Activated CD8-positive, alpha-beta T cell treated with anti-CD3 and anti-CD28 coated beads, Interleukin-2, amount 10 ng/mL, durations not matched to agents 7 days and 5 days (primary cell): Measurements from ENCODE around the gene GSKIP. TPM values are rescaled to one million over a fixed set of nuclear protein-coding genes. Genes with fewer than 3 reads are reported as not detected.

Experiments
- ATAC-seq: fragments of 150-1000 bp; cut with Tn5 transposase; one replicate; pipeline ENCODE4 v1.10.0; 2021; ENCODE audit warnings: moderate library complexity
- CTCF ChIA-PET: fragments of 350-600 bp; sonication (Branson Sonifier 250); formaldehyde crosslinking; loops from one replicate; lab custom pipeline; 2021; ENCODE audit warnings: antibody characterized with exemption; lab: Charles Lee
- POLR2A ChIA-PET: fragments of 350-600 bp; sonication (Branson Sonifier 250); formaldehyde crosslinking; loops from one replicate; lab custom pipeline; 2021; ENCODE audit warnings: antibody characterized with exemption; lab: Charles Lee
- DNase-seq: peaks from one replicate; pipeline ENCODE4 v3.0.0-alpha.2; 2020
- H3K27ac Mint-ChIP-seq: one replicate; pipeline ENCODE4 v1.8.0; 2021; ENCODE audit warnings: mild to moderate bottlenecking, mixed read lengths
- H3K27me3 Mint-ChIP-seq: one replicate; pipeline ENCODE4 v1.8.0; 2021; ENCODE audit warnings: low read depth, mixed read lengths
- H3K36me3 Mint-ChIP-seq: one replicate; pipeline ENCODE4 v1.8.0; 2021; ENCODE audit warnings: low read depth, mixed read lengths
- H3K4me1 Mint-ChIP-seq: one replicate; pipeline ENCODE4 v1.8.0; 2021; ENCODE audit warnings: low read depth, mixed read lengths
- H3K4me3 Mint-ChIP-seq: one replicate; pipeline ENCODE4 v1.8.0; 2021; ENCODE audit warnings: mild to moderate bottlenecking, mixed read lengths
- H3K9me3 Mint-ChIP-seq: one replicate; pipeline ENCODE4 v1.8.0; 2022; ENCODE audit warnings: mixed read lengths; ENCODE audit not compliant: insufficient read depth
- total RNA-seq, 2 experiments: library from RNA; stranded (reverse); gene quantifications; one replicate each; pipeline ENCODE4 v1.2.3, GENCODE V29; 2021

Gene GSKIP
- total RNA-seq, 2 experiments from 2014 or later, result 20.0 to 20.3 TPM

- Mint-ChIP-seq H3K4me3 (no peak overlapping the region), H3K27me3 (no peaks in the 10 kb centered on the region), H3K4me1 (peaks cover 11% of the 10 kb centered on the region), H3K9me3 (no peaks in the 10 kb centered on the region), H3K36me3 (peaks cover 16% of the 10 kb centered on the region), H3K27ac (no peak overlapping the region)
- DNase-seq, result no peak
- ChIA-PET CTCF (interaction anchor here (1.1 kb wide), 1 partner anchor 53 kb away, joined by 4 read pairs; no protein-coding TSS in a partner anchor), POLR2A (no interaction called here)
- no peak for ATAC-seq
Observed at GRCh38 chr14:96384053-96384452, 20.7 kb downstream of the GSKIP start.

- no peak overlapping the region for H3K27ac Mint-ChIP-seq
- peaks cover 16% of the 10 kb centered on the region for H3K36me3 Mint-ChIP-seq
- no peak for DNase-seq
- no peak overlapping the region for H3K4me3 Mint-ChIP-seq
- ChIA-PET POLR2A (no interaction called here), CTCF (interaction anchor here (1.1 to 1.4 kb wide), 2 partner anchors 16 to 54 kb away, joined by 3 to 4 read pairs; no protein-coding TSS in a partner anchor)
- no peaks in the 10 kb centered on the region for H3K27me3 Mint-ChIP-seq
- no peaks in the 10 kb centered on the region for H3K9me3 Mint-ChIP-seq
- H3K4me1 Mint-ChIP-seq, result peaks cover 11% of the 10 kb centered on the region
- ATAC-seq, result no peak
Observed at GRCh38 chr14:96384740-96385139, 21.4 kb downstream of the GSKIP start.

GRCh38 chr14:96385385-96385784, 22.1 kb downstream of the GSKIP start:
- H3K4me3 Mint-ChIP-seq, result no peak overlapping the region
- CTCF ChIA-PET, result interaction anchor here (1.1 to 1.4 kb wide), 2 partner anchors 16 to 54 kb away, joined by 3 to 4 read pairs; no protein-coding TSS in a partner anchor
- peaks cover 16% of the 10 kb centered on the region for H3K36me3 Mint-ChIP-seq
- POLR2A ChIA-PET, result no interaction called here
- H3K27me3 Mint-ChIP-seq, result peaks cover 5% of the 10 kb centered on the region
- DNase-seq, result no peak
- ATAC-seq, result no peak
- H3K27ac Mint-ChIP-seq, result no peak overlapping the region
- peaks cover 9% of the 10 kb centered on the region for H3K4me1 Mint-ChIP-seq
- no peaks in the 10 kb centered on the region for H3K9me3 Mint-ChIP-seq

- CTCF ChIA-PET, result interaction anchor here (0.8 kb wide), 1 partner anchor 24 kb away, joined by 4 read pairs; no protein-coding TSS in a partner anchor
- H3K4me1 Mint-ChIP-seq, result peaks cover 9% of the 10 kb centered on the region
- POLR2A ChIA-PET, result interaction anchor here (0.6 to 1.8 kb wide), 3 partner anchors 8 to 32 kb away, joined by 3 to 4 read pairs (median 3); partner anchors contain the start of genes ATG2B and GSKIP
- H3K27ac Mint-ChIP-seq, result peak overlapping the region; percentile 84
- peaks cover 8% of the 10 kb centered on the region for H3K27me3 Mint-ChIP-seq
- peaks cover 3% of the 10 kb centered on the region for H3K36me3 Mint-ChIP-seq
- no peaks in the 10 kb centered on the region for H3K9me3 Mint-ChIP-seq
- no peak for DNase-seq
- H3K4me3 Mint-ChIP-seq, result peak overlapping the region; percentile 92
- ATAC-seq, result no peak
Observed at GRCh38 chr14:96390965-96391292, 27.6 kb downstream of the GSKIP start.

- Mint-ChIP-seq H3K27ac (peak overlapping the region; percentile 84), H3K4me3 (peak overlapping the region; percentile 92), H3K4me1 (peaks cover 9% of the 10 kb centered on the region), H3K9me3 (no peaks in the 10 kb centered on the region), H3K36me3 (peaks cover 3% of the 10 kb centered on the region), H3K27me3 (peaks cover 8% of the 10 kb centered on the region)
- CTCF ChIA-PET, result interaction anchor here (0.8 kb wide), 1 partner anchor 25 kb away, joined by 4 read pairs; no protein-coding TSS in a partner anchor
- DNase-seq (peak; percentile 99), ATAC-seq (peak; percentile 95)
- POLR2A ChIA-PET, result interaction anchor here (0.6 to 1.8 kb wide), 4 partner anchors 9 to 110 kb away, joined by 3 to 4 read pairs (median 3); partner anchors contain the start of genes ATG2B and GSKIP
Observed at GRCh38 chr14:96391293-96392118, 28.2 kb downstream of the GSKIP start.

GRCh38 chr14:96393071-96393691, 29.9 kb downstream of the GSKIP start:
- no peaks in the 10 kb centered on the region for H3K9me3 Mint-ChIP-seq
- DNase-seq (no peak), ATAC-seq (no peak)
- ChIA-PET CTCF (no interaction called here), POLR2A (interaction anchor here (0.5 to 1.7 kb wide), 3 partner anchors 65 to 125 kb away, joined by 3 to 5 read pairs (median 4); no protein-coding TSS in a partner anchor)
- H3K36me3 Mint-ChIP-seq, result no peaks in the 10 kb centered on the region
- peak overlapping the region; percentile 76 for H3K4me3 Mint-ChIP-seq
- H3K27ac Mint-ChIP-seq, result no peak overlapping the region
- H3K4me1 Mint-ChIP-seq, result peaks cover 9% of the 10 kb centered on the region
- H3K27me3 Mint-ChIP-seq, result peaks cover 8% of the 10 kb centered on the region

GRCh38 chr14:96394047-96394815, 30.9 kb downstream of the GSKIP start:
- Mint-ChIP-seq H3K27me3 (peaks cover 8% of the 10 kb centered on the region), H3K27ac (no peak overlapping the region), H3K4me1 (peaks cover 9% of the 10 kb centered on the region), H3K9me3 (no peaks in the 10 kb centered on the region), H3K36me3 (no peaks in the 10 kb centered on the region), H3K4me3 (no peak overlapping the region)
- ATAC-seq (no peak), DNase-seq (no peak)
- ChIA-PET POLR2A (interaction anchor here (0.7 kb wide), 1 partner anchor 66 kb away, joined by 4 read pairs; no protein-coding TSS in a partner anchor), CTCF (no interaction called here)

GRCh38 chr14:96398432-96398831, 35.1 kb downstream of the GSKIP start:
- Mint-ChIP-seq H3K36me3 (no peaks in the 10 kb centered on the region), H3K27me3 (peaks cover 4% of the 10 kb centered on the region), H3K27ac (no peak overlapping the region), H3K4me3 (no peak overlapping the region), H3K4me1 (no peaks in the 10 kb centered on the region), H3K9me3 (no peaks in the 10 kb centered on the region)
- POLR2A ChIA-PET, result no interaction called here
- CTCF ChIA-PET, result no interaction called here
- ATAC-seq, result no peak
- DNase-seq, result no peak

- POLR2A ChIA-PET, result no interaction called here
- DNase-seq (no peak), ATAC-seq (no peak)
- Mint-ChIP-seq H3K36me3 (no peaks in the 10 kb centered on the region), H3K9me3 (no peaks in the 10 kb centered on the region), H3K4me3 (no peak overlapping the region), H3K27ac (no peak overlapping the region), H3K27me3 (peaks cover 4% of the 10 kb centered on the region), H3K4me1 (no peaks in the 10 kb centered on the region)
- CTCF ChIA-PET, result no interaction called here
Observed at GRCh38 chr14:96398921-96399320, 35.6 kb downstream of the GSKIP start.

- no peaks in the 10 kb centered on the region for H3K36me3 Mint-ChIP-seq
- no peak overlapping the region for H3K27ac Mint-ChIP-seq
- ChIA-PET CTCF (interaction anchor here (0.9 kb wide), 1 partner anchor 21 kb away, joined by 3 read pairs; no protein-coding TSS in a partner anchor), POLR2A (no interaction called here)
- peaks cover 4% of the 10 kb centered on the region for H3K27me3 Mint-ChIP-seq
- no peaks in the 10 kb centered on the region for H3K4me1 Mint-ChIP-seq
- ATAC-seq (no peak), DNase-seq (no peak)
- H3K4me3 Mint-ChIP-seq, result no peak overlapping the region
- H3K9me3 Mint-ChIP-seq, result no peaks in the 10 kb centered on the region
Observed at GRCh38 chr14:96399405-96399804, 36.1 kb downstream of the GSKIP start.

GRCh38 chr14:96400495-96400894, 37.2 kb downstream of the GSKIP start:
- Mint-ChIP-seq H3K4me3 (no peak overlapping the region), H3K27ac (no peak overlapping the region), H3K36me3 (no peaks in the 10 kb centered on the region), H3K9me3 (no peaks in the 10 kb centered on the region), H3K4me1 (no peaks in the 10 kb centered on the region), H3K27me3 (no peaks in the 10 kb centered on the region)
- POLR2A ChIA-PET, result no interaction called here
- no peak for ATAC-seq
- DNase-seq, result no peak
- CTCF ChIA-PET, result interaction anchor here (0.6 to 0.9 kb wide), 2 partner anchors 22 to 42 kb away, joined by 3 read pairs; no protein-coding TSS in a partner anchor
